ENCODE results near the gene RASGRP2. TPM values are rescaled to one million over a fixed set of nuclear protein-coding genes. Genes with fewer than 3 reads are reported as not detected.

Gene RASGRP2
- total RNA-seq, 1 experiment from 2014 or later = 26.9 TPM

GRCh38 chr11:64679846-64680245, 64.1 kb downstream of the RASGRP2 start:
- Histone ChIP-seq H2BK5ac (ENCODE audit: insufficient read length, low read length) (no peak overlapping the region), H4K91ac (ENCODE audit: insufficient read length, low read depth, low read length) (no peak overlapping the region), H3K14ac (ENCODE audit: insufficient read depth, low read length) (no peak overlapping the region), H2BK120ac (ENCODE audit: low read depth, low read length, poor library complexity, severe bottlenecking) (no peak overlapping the region), H3K23me2 (ENCODE audit: insufficient read length, low read depth, low read length, poor library complexity, severe bottlenecking) (peaks cover 3% of the 10 kb centered on the region), H4K20me1 (ENCODE audit: control insufficient read depth, insufficient read depth, insufficient read length) (no peaks in the 10 kb centered on the region), H3K56ac (ENCODE audit: insufficient read length, low read depth, low read length) (no peak overlapping the region), H3K9me3 (ENCODE audit: control insufficient read depth, low read depth, low read length) (no peaks in the 10 kb centered on the region), H3K27ac (ENCODE audit: insufficient read length, low read depth, low read length) (no peak overlapping the region), H3K79me1 (ENCODE audit: insufficient read depth, low read depth, low read length, poor library complexity, severe bottlenecking) (no peaks in the 10 kb centered on the region), H3K79me2 (ENCODE audit: insufficient read depth, low read length) (no peaks in the 10 kb centered on the region), H2BK15ac (ENCODE audit: low read depth, low read length) (no peak overlapping the region), H2BK12ac (ENCODE audit: insufficient read length, low read depth, low read length) (no peak overlapping the region), H3K4me2 (ENCODE audit: insufficient read depth, insufficient read length, low read length) (no peak overlapping the region), H3T11ph (ENCODE audit: low read length) (no peak overlapping the region), H2AFZ (ENCODE audit: low read length) (no peak overlapping the region), H3K27me3 (ENCODE audit: insufficient read depth, low read length) (no peaks in the 10 kb centered on the region), H4K5ac (ENCODE audit: insufficient read length, low read depth, low read length) (no peak overlapping the region), H3K23ac (ENCODE audit: insufficient read length, low read depth, low read length) (no peak overlapping the region), H3K18ac (ENCODE audit: insufficient read length, low read depth, low read length) (no peak overlapping the region), H2AK5ac (ENCODE audit: insufficient read length, low read length) (no peak overlapping the region), H2BK20ac (ENCODE audit: low read depth, low read length, poor library complexity, severe bottlenecking) (no peak overlapping the region), H3K4me1 (ENCODE audit: insufficient read depth, low read length) (no peaks in the 10 kb centered on the region), H3K4ac (ENCODE audit: low read depth, low read length) (no peak overlapping the region), H3K9ac (ENCODE audit: extremely low read depth, insufficient read length, low read length) (no peak overlapping the region), H4K8ac (replicated peaks; ENCODE audit: insufficient read length, low read depth, low read length) (no peak overlapping the region)
- no CpG with 5 or more reads among the region's 2 CpGs for WGBS (ENCODE audit: extremely low coverage, insufficient read length, low lambda C conversion rate)
- no peaks in the 10 kb centered on the region; a peak in 1 of 7 replicates for H3K36me3 Mint-ChIP-seq (ENCODE audit: insufficient read depth in 1 of 3, low read depth in 3 of 3)
- peaks cover 87% of the 10 kb centered on the region for H3K27me3 Mint-ChIP-seq (ENCODE audit: low read depth)
- no peak for TF ChIP-seq CTCF (conservative IDR thresholded peaks at IDR 0.05)
- H3K4me3 Mint-ChIP-seq = no peak overlapping the region
- no peaks in the 10 kb centered on the region for H3K9me3 Mint-ChIP-seq
- no peak overlapping the region for H3K27ac Mint-ChIP-seq
- no peak for DNase-seq
- H3K4me1 Mint-ChIP-seq = peaks cover 7 to 18% of the 10 kb centered on the region in 2 experiments; a peak in 3 of 4 replicates
